ENCODE results near the gene GRIK3. TPM values are rescaled to one million over a fixed set of nuclear protein-coding genes. Genes with fewer than 3 reads are reported as not detected.

GRIK3 gene
- total and polyA plus RNA-seq, 2 of the 8 experiments (the other 6 are each of a cell fraction or from before 2014, with no cell fraction given) = 2.1 to 3.4 TPM

DNA sequence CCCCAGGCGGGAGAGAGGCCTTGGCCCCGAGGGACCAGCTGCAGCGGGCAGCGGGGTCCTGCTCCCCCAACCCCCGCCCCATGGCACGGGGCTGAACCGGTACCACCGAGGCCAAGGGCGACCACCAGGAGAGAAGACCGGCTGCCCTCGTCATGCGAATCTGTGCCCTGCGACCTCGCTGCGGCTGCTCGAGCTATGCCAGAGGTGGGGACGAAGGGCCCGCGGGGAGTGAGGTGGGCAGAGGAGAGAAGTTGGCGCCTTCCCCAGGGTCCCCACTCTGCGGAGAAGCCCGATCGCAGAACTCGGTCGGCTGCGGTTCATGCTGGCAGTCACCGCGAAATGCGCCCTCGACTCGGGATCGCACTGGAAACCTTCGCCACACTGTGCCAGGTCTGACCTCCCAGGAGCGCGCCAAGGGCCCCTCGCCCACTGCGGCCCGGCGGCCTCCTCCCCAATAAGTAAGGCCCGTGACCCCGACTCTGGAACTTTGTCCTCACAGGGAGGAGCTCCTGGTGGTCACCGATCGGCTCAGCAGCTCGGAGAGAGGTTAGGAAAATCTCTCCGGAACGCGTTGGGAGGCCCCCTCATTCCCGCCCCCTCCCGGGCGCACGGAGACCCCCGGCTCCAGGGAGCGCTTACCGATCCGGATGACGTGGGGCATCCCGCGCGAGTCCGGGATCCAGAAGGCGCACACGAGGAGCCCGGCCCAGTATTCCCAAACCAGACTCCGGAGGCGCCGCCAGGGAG, 787 bp downstream of the GRIK3 start (continued):
- TF ChIP-seq SIN3A (conservative IDR thresholded peaks at IDR 0.05 in 1 of 2, IDR thresholded peaks at IDR 0.05 in 1 of 2; ENCODE audit: low read depth in 1 of 2, low read length in 2 of 2) (no peak), CHD2 (IDR thresholded peaks at IDR 0.05; ENCODE audit: low read length) (no peak), SP2 (IDR thresholded peaks at IDR 0.05; ENCODE audit: low read length) (no peak), KDM4A (IDR thresholded peaks at IDR 0.05; ENCODE audit: low read depth, low read length, severe bottlenecking) (peak; percentile 36), GTF2F1 (IDR thresholded peaks at IDR 0.05; ENCODE audit: borderline replicate concordance, low read depth, low read length) (no peak), RAD21 (IDR thresholded peaks at IDR 0.05 in 1 of 2, conservative IDR thresholded peaks at IDR 0.05 in 1 of 2; ENCODE audit: low read depth in 2 of 2, low read length in 2 of 2) (no peak), GABPA (IDR thresholded peaks at IDR 0.05; ENCODE audit: borderline replicate concordance, insufficient read depth, low read length) (0 out of 2 replicates have a peak, but pooled peaks have one; percentile 1), FOSL1 (IDR thresholded peaks at IDR 0.05; ENCODE audit: insufficient read depth, low read depth, low read length) (no peak), POLR2A (IDR thresholded peaks at IDR 0.05; ENCODE audit: control extremely low read depth in 1 of 2, low read depth in 2 of 2, low read length in 2 of 2) (no peak), BACH1 (IDR thresholded peaks at IDR 0.05; ENCODE audit: low read length) (0 out of 2 replicates have a peak, but pooled peaks have one; percentile 18), SP1 (IDR thresholded peaks at IDR 0.05; ENCODE audit: low read depth, low read length) (no peak), TBP (IDR thresholded peaks at IDR 0.05; ENCODE audit: low read depth, low read length) (no peak)
